T-helper 17 cell (primary cell): ENCODE results near the gene PDE3A. TPM values are rescaled to one million over a fixed set of nuclear protein-coding genes. Genes with fewer than 3 reads are reported as not detected.

Experiments
- ATAC-seq: fragments of 150-1000 bp; cut with Tn5 transposase; 2 replicates; pipeline ENCODE4 v1.10.0; 2021; ENCODE audit warnings: mild to moderate bottlenecking, moderate library complexity
- DNase-seq, 3 donors: peaks; one replicate each; pipeline versions ENCODE4 v3.0.0 to v3.0.0-alpha.2; 2020 to 2021
- H3K9me3 ChIP-seq: one replicate; pipeline ENCODE4 v1.7.0; 2013; ENCODE audit warnings: low read length, mild to moderate bottlenecking; ENCODE audit not compliant: control insufficient read depth, poor library complexity, severe bottlenecking
- H3K27ac Mint-ChIP-seq: one replicate; pipeline ENCODE4 v1.8.0; 2022; ENCODE audit warnings: mild to moderate bottlenecking, moderate library complexity, mixed read lengths
- H3K27me3 Mint-ChIP-seq: one replicate; pipeline ENCODE4 v1.8.0; 2022; ENCODE audit warnings: mixed read lengths
- H3K36me3 Mint-ChIP-seq: one replicate; pipeline ENCODE4 v1.8.0; 2022; ENCODE audit warnings: low read depth, mixed read lengths
- H3K4me1 Mint-ChIP-seq: one replicate; pipeline ENCODE4 v1.8.0; 2022; ENCODE audit warnings: mild to moderate bottlenecking, mixed read lengths
- H3K4me3 Mint-ChIP-seq: one replicate; pipeline ENCODE4 v1.8.0; 2022; ENCODE audit warnings: mild to moderate bottlenecking, moderate library complexity, mixed read lengths
- total RNA-seq, 4 donors: library from RNA in 2 of 4; stranded (reverse) in 2 of 4; gene quantifications; one replicate each; pipeline ENCODE4 v1.2.3 and lab custom pipeline; 2022 to 2026

PDE3A gene
- total RNA-seq, 2 donors from 2014 or later: 0.07 to 2.8 TPM

DNA sequence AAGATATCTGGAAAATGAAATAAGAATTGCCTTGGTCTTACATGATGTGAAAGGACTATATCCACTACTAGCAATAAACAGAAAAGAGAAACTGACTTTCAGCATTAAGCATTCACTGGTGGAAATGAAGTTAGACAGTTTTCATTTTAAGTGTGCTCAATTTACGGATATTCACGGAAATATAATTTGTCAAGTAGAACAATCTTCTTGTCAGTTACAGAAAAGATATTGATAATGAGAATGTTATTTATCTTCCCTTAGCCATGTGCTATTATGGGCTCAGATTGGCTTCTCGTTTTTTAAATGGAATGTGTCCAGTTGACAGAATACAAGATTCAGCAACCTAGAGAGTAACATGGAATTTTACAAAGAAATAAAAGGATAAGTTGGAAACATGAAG lies 208.2 kb downstream of the PDE3A start:
- no peak for ATAC-seq
- Mint-ChIP-seq H3K4me1 (no peaks in the 10 kb centered on the region), H3K4me3 (no peak overlapping the region), H3K36me3 (no peaks in the 10 kb centered on the region), H3K27me3 (no peaks in the 10 kb centered on the region), H3K27ac (no peak overlapping the region)
- H3K9me3 ChIP-seq: no peaks in the 10 kb centered on the region
- no peak for DNase-seq

DNA sequence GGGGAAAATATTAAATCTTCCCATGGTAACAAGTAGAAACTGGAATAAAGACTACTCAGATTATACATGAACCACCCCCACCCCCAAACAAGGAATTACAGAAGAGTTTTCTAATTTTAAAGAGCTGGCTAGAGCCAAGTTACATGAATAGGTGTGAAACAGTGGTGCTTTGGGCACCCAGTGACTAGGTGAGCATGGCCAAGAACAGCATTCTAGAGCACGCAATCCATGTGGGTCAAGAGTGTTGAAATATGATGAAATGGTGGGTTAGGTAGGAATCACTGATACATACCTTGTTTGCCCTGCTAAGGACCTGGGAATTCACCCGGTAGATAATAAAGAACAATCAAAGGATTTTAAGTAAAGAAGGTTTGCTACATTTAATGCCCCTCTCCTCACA lies 208.7 kb downstream of the PDE3A start:
- no peak for ATAC-seq
- H3K4me1 Mint-ChIP-seq: no peaks in the 10 kb centered on the region
- no peaks in the 10 kb centered on the region for H3K36me3 Mint-ChIP-seq
- H3K27ac Mint-ChIP-seq: no peak overlapping the region
- no peak for DNase-seq
- no peaks in the 10 kb centered on the region for H3K27me3 Mint-ChIP-seq
- H3K9me3 ChIP-seq: no peaks in the 10 kb centered on the region
- no peak overlapping the region for H3K4me3 Mint-ChIP-seq

DNA sequence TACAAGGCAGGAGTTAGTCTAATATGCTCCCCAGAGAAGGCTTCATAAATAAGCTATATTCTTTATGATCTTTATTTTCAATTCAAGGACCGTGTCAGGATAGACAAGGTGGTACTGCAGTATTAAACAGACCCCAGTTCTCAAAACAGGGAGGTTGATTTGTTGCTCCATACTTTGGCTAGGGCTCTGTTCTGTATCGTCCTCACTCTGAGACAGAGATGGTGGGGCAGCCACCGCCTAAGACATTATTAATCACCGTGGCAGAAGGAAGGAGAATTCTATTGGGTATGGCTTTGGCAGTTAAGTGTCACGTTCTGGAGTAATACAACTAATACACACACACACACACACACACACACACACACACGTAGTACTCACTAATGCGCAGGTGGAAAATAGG lies 209.8 kb downstream of the PDE3A start:
- DNase-seq: no peak
- no peaks in the 10 kb centered on the region for H3K9me3 ChIP-seq
- no peak for ATAC-seq
- H3K27me3 Mint-ChIP-seq: no peaks in the 10 kb centered on the region
- H3K27ac Mint-ChIP-seq: no peak overlapping the region
- no peaks in the 10 kb centered on the region for H3K36me3 Mint-ChIP-seq
- no peaks in the 10 kb centered on the region for H3K4me1 Mint-ChIP-seq
- no peak overlapping the region for H3K4me3 Mint-ChIP-seq

DNA sequence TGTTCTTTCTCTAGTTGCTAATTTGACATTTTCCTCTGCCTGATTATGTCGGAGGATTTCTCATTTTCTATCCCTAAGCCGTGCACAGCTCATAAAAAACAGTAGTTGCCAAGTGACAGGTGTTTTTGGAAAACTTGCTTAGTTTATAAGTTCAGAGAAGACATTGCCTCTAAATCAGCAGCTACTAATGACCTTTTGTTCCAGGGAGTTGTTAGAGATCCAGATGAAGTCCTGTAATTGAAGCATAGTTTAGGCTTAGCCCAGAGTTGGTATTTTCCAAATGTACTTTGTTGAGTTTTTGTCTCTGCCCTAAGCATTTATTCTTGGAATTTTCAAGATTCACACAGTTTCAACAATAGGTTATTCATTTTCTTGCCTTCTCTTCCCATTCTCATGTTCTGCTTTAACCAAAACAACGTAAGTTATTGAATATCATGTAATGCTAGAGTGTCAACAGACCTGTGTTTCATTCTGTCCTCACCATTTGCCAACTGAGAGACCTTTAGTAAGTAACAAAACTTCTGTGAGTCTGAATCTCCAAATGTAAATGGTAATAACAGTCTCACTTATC lies 216.8 kb downstream of the PDE3A start:
- no peaks in the 10 kb centered on the region for H3K4me1 Mint-ChIP-seq
- no peaks in the 10 kb centered on the region for H3K36me3 Mint-ChIP-seq
- ATAC-seq (no peak), DNase-seq (no peak)
- H3K27me3 Mint-ChIP-seq: no peaks in the 10 kb centered on the region
- H3K27ac Mint-ChIP-seq: no peak overlapping the region
- no peaks in the 10 kb centered on the region for H3K9me3 ChIP-seq
- no peak overlapping the region for H3K4me3 Mint-ChIP-seq

DNA sequence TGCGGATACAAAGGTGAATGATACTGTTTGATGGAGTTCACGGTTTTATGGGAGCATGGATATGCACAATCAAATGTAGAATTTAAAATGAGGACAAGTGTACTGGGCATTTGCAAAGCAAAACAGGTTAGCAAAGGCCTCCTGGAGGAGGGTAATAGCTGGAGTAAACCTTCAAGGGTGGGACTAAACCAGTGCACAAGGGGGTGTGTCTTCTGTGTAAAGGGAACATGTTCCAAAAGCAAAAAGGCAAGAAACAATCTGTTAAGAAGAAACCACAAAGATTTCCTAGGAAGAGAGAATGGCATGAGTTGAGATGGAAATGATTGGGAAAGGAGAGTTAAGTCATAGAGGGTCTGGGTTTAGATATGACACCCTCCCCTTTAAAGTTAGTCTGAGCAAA lies 217.6 kb downstream of the PDE3A start:
- ATAC-seq: no peak
- H3K27ac Mint-ChIP-seq: no peak overlapping the region
- H3K4me1 Mint-ChIP-seq: no peaks in the 10 kb centered on the region
- DNase-seq: no peak
- no peaks in the 10 kb centered on the region for H3K27me3 Mint-ChIP-seq
- H3K9me3 ChIP-seq: no peaks in the 10 kb centered on the region
- no peak overlapping the region for H3K4me3 Mint-ChIP-seq
- H3K36me3 Mint-ChIP-seq: no peaks in the 10 kb centered on the region

DNA sequence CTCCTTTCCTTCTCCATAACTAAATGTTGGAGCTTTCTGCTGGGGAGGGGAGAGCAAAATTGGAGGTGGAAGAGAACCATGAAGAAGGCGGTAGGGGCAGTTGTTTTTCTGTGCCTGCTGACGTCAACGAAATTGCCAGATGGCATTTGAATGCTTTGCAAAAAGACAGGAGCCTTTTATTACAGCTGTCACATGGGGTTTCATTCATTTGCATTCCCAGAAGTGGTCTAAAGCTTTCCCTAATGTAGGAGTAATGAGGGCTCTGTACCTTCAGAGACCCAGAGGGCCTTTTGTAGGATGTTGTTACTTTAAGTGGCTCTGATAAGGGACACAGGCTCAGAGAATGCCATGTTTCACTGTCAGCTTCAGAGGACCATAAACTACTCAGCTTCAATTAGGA lies 219.7 kb downstream of the PDE3A start:
- no peak for DNase-seq
- ATAC-seq: no peak
- no peak overlapping the region for H3K4me3 Mint-ChIP-seq
- H3K27me3 Mint-ChIP-seq: no peaks in the 10 kb centered on the region
- H3K9me3 ChIP-seq: no peaks in the 10 kb centered on the region
- no peaks in the 10 kb centered on the region for H3K4me1 Mint-ChIP-seq
- no peaks in the 10 kb centered on the region for H3K36me3 Mint-ChIP-seq
- H3K27ac Mint-ChIP-seq: no peak overlapping the region

DNA sequence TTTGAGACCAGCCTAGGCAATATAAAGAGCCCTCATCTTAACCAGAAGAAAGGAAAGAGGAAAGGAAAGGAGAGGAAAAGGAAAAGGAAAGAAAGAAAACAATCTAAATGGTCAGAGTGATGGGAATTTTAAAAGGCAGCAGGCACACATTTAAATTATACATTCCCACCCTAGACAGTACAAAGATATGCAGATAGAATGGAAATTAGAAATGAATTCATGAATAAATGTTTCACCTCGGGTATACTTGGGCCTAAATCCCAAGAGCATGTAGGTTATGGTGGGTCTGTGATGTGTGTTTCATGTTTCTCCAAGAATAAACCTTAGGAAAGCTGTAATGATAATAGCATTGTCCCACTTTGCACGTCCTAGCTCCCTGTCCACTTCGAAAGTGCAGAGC lies 222.2 kb downstream of the PDE3A start:
- no peaks in the 10 kb centered on the region for H3K9me3 ChIP-seq
- DNase-seq (no peak), ATAC-seq (no peak)
- no peaks in the 10 kb centered on the region for H3K27me3 Mint-ChIP-seq
- H3K36me3 Mint-ChIP-seq: no peaks in the 10 kb centered on the region
- no peak overlapping the region for H3K27ac Mint-ChIP-seq
- H3K4me3 Mint-ChIP-seq: no peak overlapping the region
- no peaks in the 10 kb centered on the region for H3K4me1 Mint-ChIP-seq

DNA sequence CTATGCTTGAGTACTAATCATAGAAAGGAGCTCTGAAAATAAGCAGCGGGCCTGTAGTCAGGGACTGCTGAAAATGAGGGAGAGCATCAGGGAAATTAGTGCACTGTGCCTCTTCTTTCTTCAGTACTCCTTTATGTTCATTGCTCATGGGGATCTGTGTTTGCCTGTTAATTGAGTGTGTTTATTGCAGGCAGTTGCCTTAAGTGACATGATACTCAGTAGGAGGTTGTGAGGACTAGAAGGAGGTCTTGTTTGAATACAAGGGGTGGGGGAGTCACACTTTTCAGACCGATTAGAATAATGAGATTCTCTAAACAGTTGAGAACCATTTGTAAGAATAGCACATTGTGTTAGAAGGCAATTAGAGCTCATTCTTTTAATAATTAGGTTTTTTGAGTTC lies 224.2 kb downstream of the PDE3A start:
- DNase-seq (no peak), ATAC-seq (no peak)
- no peak overlapping the region for H3K4me3 Mint-ChIP-seq
- H3K4me1 Mint-ChIP-seq: no peaks in the 10 kb centered on the region
- no peaks in the 10 kb centered on the region for H3K27me3 Mint-ChIP-seq
- no peaks in the 10 kb centered on the region for H3K36me3 Mint-ChIP-seq
- no peaks in the 10 kb centered on the region for H3K9me3 ChIP-seq
- H3K27ac Mint-ChIP-seq: no peak overlapping the region

DNA sequence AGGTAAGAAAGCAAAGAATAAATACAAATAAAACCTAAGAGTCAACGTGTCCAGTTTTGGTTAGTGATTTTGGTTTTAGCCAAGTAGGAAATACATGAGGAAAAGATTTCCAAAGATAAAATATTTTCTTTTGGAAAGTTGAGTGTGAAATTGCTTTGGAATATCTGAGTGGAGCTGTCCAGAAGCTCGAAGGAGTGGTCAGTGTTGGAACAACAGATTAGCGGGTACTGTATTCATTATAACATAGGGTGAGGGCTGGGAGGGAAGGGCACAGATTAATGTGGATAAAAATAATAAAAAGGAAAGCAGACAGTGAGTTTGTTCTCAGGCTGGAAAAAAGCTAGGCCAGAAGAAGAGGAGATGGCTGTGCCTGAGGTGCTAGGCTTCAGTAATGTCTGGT lies 225.3 kb downstream of the PDE3A start:
- no peak overlapping the region for H3K4me3 Mint-ChIP-seq
- H3K36me3 Mint-ChIP-seq: no peaks in the 10 kb centered on the region
- H3K27me3 Mint-ChIP-seq: no peaks in the 10 kb centered on the region
- H3K27ac Mint-ChIP-seq: no peak overlapping the region
- ATAC-seq (no peak), DNase-seq (no peak)
- H3K9me3 ChIP-seq: no peaks in the 10 kb centered on the region
- H3K4me1 Mint-ChIP-seq: no peaks in the 10 kb centered on the region

DNA sequence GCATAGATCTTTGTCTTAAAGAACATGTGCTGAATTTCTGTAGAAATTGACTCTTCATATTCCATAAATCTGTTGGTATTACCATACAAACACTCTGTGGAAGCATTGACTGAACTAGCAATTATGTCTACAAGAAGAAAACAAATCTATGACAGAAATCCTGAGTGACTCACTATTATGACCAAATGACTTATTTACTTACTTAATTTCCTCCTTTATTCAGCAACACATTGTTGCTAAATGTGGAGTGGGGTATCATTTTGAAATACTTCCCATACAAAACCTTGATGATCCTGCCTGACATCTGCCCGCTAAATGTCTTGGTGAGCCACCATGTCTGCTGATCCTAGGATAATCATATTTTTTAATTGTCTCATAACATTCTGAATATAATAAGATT lies 227.7 kb downstream of the PDE3A start:
- Mint-ChIP-seq H3K27ac (no peak overlapping the region), H3K4me1 (no peaks in the 10 kb centered on the region), H3K27me3 (no peaks in the 10 kb centered on the region), H3K36me3 (no peaks in the 10 kb centered on the region), H3K4me3 (no peak overlapping the region)
- DNase-seq: no peak
- ATAC-seq: no peak
- H3K9me3 ChIP-seq: no peaks in the 10 kb centered on the region

DNA sequence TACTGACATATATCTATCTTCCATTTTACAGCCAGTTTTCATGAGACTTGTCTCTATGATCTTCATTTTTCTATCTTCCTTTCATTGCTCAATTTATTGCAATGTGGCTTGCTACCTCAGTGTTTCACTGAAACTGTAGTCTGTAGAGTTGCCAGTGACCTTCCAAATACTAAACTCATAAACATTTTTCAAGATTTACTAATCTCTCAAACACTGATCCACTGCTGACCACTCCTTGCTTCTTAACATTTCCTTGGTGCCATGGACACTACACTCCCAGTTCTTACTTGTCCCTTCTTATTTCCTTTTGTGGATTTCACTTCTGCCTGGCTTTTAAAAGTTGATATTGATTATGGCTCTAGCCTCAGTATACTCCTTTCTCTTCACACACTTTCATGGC lies 231.4 kb downstream of the PDE3A start:
- H3K27me3 Mint-ChIP-seq: peaks cover 6% of the 10 kb centered on the region
- DNase-seq (no peak), ATAC-seq (no peak)
- H3K36me3 Mint-ChIP-seq: no peaks in the 10 kb centered on the region
- no peak overlapping the region for H3K4me3 Mint-ChIP-seq
- no peaks in the 10 kb centered on the region for H3K4me1 Mint-ChIP-seq
- no peaks in the 10 kb centered on the region for H3K9me3 ChIP-seq
- no peak overlapping the region for H3K27ac Mint-ChIP-seq

DNA sequence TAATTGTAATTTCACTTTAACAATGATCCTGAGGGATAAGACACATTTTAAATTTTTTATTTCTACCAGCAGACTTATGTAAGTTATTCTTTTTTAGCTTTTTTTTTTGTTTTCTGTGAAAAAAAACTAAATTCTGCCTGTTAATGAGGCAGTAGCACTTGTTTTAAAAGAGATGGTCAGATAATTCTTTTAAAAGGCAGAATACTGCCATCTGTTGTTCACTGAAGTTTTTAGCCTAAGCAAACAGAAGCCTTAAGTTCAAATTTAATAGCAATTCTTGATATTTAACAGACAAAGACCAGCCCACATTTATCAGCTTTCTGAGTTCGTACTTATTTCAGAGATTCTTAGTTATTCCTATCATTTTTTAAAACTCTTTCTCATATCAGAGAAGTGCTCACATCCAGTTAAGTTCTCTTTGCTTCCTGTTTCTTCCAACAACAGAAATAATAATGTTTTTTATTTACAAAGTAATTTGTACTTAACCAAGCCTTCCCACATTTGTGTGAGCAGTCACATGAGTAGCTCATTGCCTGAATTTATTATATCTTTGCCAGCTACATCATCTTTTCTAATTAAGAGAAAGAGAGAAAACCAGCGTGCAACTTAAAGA lies 233.4 kb downstream of the PDE3A start:
- no peak overlapping the region for H3K27ac Mint-ChIP-seq
- no peaks in the 10 kb centered on the region for H3K36me3 Mint-ChIP-seq
- no peaks in the 10 kb centered on the region for H3K4me1 Mint-ChIP-seq
- H3K9me3 ChIP-seq: no peaks in the 10 kb centered on the region
- no peak for DNase-seq
- no peak overlapping the region for H3K4me3 Mint-ChIP-seq
- no peak for ATAC-seq
- peaks cover 6% of the 10 kb centered on the region for H3K27me3 Mint-ChIP-seq

DNA sequence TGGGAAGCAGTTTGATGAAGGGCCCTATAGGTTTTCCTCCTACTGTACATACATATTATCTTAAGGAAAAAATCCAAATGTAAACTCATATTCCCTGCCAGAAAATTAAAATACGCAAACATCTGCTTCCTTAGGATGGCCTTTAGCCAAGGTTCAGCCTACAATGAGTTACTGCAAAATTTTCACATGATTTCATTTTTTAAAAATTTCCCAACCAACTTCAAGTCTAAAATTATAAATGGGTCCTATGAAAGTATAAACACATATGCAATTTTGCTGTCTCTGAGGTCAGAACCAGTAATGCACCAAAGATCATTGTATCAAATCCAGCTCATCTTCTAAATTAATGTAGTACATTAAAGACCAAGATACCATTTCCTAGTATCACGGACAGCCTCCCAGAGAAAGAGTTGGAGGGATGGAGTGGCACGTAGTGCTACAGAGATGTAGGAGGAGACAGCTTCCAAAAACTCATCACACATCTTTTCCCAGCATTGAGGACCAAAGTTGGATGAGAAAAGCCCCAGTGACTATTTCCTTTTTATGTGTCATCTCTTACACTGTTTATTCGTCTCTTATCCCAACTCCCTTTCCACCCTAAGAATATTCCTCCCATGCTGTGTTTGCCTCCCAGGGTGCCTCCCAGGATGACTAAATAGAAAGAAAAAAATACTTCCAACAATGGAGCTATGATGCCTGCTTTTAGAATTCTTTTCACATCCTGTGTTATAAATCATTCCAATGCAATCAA lies 234.5 kb downstream of the PDE3A start:
- no peak for ATAC-seq
- Mint-ChIP-seq H3K36me3 (no peaks in the 10 kb centered on the region), H3K4me3 (no peak overlapping the region), H3K27me3 (peaks cover 6% of the 10 kb centered on the region), H3K4me1 (no peaks in the 10 kb centered on the region), H3K27ac (no peak overlapping the region)
- DNase-seq: no peak
- H3K9me3 ChIP-seq: no peaks in the 10 kb centered on the region
